Left ventricle myocardium inferior (tissue), 1 donor: ENCODE results near the gene KCNQ1. TPM values are rescaled to one million over a fixed set of nuclear protein-coding genes. Genes with fewer than 3 reads are reported as not detected.

Source experiments
- DNase-seq: peaks from one replicate; pipeline ENCODE4 v3.0.0-alpha.2; 2020
- H3K27ac ChIP-seq: fragments of 200-600 bp; replicated peaks from 2 replicates; pipeline ENCODE4 v1.8.0; 2021
- H3K27me3 ChIP-seq: fragments of 200-600 bp; 2 replicates; pipeline ENCODE4 v1.8.0; 2021; ENCODE audit warnings: low read depth
- H3K36me3 ChIP-seq: fragments of 200-600 bp; 2 replicates; pipeline ENCODE4 v1.8.0; 2021
- H3K4me1 ChIP-seq: fragments of 200-600 bp; 2 replicates; pipeline ENCODE4 v1.8.0; 2021
- H3K4me3 ChIP-seq: fragments of 200-600 bp; 2 replicates; pipeline ENCODE4 v1.8.0; 2021; ENCODE audit warnings: mild to moderate bottlenecking, moderate library complexity
- H3K9me3 ChIP-seq: fragments of 200-600 bp; replicated peaks from 2 replicates; pipeline ENCODE4 v1.8.0; 2021
- CTCF ChIP-seq: fragments of 200-600 bp; IDR thresholded peaks from 2 replicates; pipeline ENCODE4 v1.8.0; 2021; ENCODE audit warnings: antibody characterized with exemption, mild to moderate bottlenecking, borderline replicate concordance
- intact Hi-C: fragments of 100-400 bp; cut with micrococcal nuclease; formaldehyde crosslinking; loops from one replicate; pipeline ENCODE4 v1.11.0; 2022
- total RNA-seq: library from RNA; stranded (reverse); fragmentation: NEBNext Ultra II Directional; extraction: Animal tissue kit (Norgen Biotek cat#: 25700); gene quantifications from one replicate; pipeline ENCODE4 v1.2.1, GENCODE V29; 2021
- donor health status: DM: no; HTN: yes; CAD: no; lungs with severe emphysema.

KCNQ1 gene
- total RNA-seq, 1 donor from 2014 or later = 41.8 TPM

GRCh38 chr11:2573240-2574042, 128.6 kb downstream of the KCNQ1 start:
- no peak for DNase-seq
- peaks cover 6% of the 10 kb centered on the region for H3K36me3 ChIP-seq
- H3K4me1 ChIP-seq = peaks cover 15% of the 10 kb centered on the region
- H3K9me3 ChIP-seq = no peaks in the 10 kb centered on the region
- H3K4me3 ChIP-seq = no peak overlapping the region
- TF ChIP-seq CTCF = no peak
- no peaks in the 10 kb centered on the region for H3K27me3 ChIP-seq
- H3K27ac ChIP-seq = no peak overlapping the region
- intact Hi-C loops = no loop called here

GRCh38 chr11:2574043-2574552, 129.3 kb downstream of the KCNQ1 start:
- Histone ChIP-seq H3K4me3 (no peak overlapping the region), H3K36me3 (peaks cover 6% of the 10 kb centered on the region), H3K27me3 (no peaks in the 10 kb centered on the region), H3K4me1 (peaks cover 22% of the 10 kb centered on the region), H3K9me3 (no peaks in the 10 kb centered on the region), H3K27ac (no peak overlapping the region)
- TF ChIP-seq CTCF = no peak
- intact Hi-C loops = no loop called here
- DNase-seq = peak; percentile 13

- no peaks in the 10 kb centered on the region for H3K9me3 ChIP-seq
- peaks cover 6% of the 10 kb centered on the region for H3K36me3 ChIP-seq
- no peak for DNase-seq
- TF ChIP-seq CTCF = no peak
- intact Hi-C loops = no loop called here
- no peak overlapping the region for H3K27ac ChIP-seq
- H3K4me3 ChIP-seq = no peak overlapping the region
- H3K27me3 ChIP-seq = no peaks in the 10 kb centered on the region
- H3K4me1 ChIP-seq = peaks cover 29% of the 10 kb centered on the region
These were observed 130.0 kb downstream of the KCNQ1 start for GRCh38 chr11:2574553-2575535.

GRCh38 chr11:2575591-2576051, 130.8 kb downstream of the KCNQ1 start:
- intact Hi-C loops = no loop called here
- no peak overlapping the region for H3K4me3 ChIP-seq
- no peak for TF ChIP-seq CTCF
- H3K4me1 ChIP-seq = peaks cover 36% of the 10 kb centered on the region
- peak; percentile 11 for DNase-seq
- peaks cover 6% of the 10 kb centered on the region for H3K36me3 ChIP-seq
- no peaks in the 10 kb centered on the region for H3K27me3 ChIP-seq
- no peaks in the 10 kb centered on the region for H3K9me3 ChIP-seq
- H3K27ac ChIP-seq = no peak overlapping the region

- H3K27ac ChIP-seq = no peak overlapping the region
- no peak for DNase-seq
- peaks cover 36% of the 10 kb centered on the region for H3K4me1 ChIP-seq
- H3K27me3 ChIP-seq = no peaks in the 10 kb centered on the region
- intact Hi-C loops = no loop called here
- no peaks in the 10 kb centered on the region for H3K9me3 ChIP-seq
- TF ChIP-seq CTCF = no peak
- H3K4me3 ChIP-seq = no peak overlapping the region
- peaks cover 6% of the 10 kb centered on the region for H3K36me3 ChIP-seq
These were observed 131.3 kb downstream of the KCNQ1 start for GRCh38 chr11:2576111-2576510.
